Retinal pigment epithelial cell (primary cell): ENCODE data around the gene FAM177A1.
"Not testable (repeated sequence)": the region's sequence is repeated elsewhere in the genome, so short reads cannot be mapped to it uniquely, and the experiment has no call there.

Experiments used
- DNase-seq: peaks from one replicate; pipeline ENCODE4 v3.0.0-alpha.2; 2010; ENCODE audit warnings: low read depth
- H3K4me3 ChIP-seq: 2 replicates; pipeline ENCODE4 v1.5.1; 2011; ENCODE audit warnings: mild to moderate bottlenecking, low read length, control low read depth, moderate library complexity
- TF ChIP-seq, protein P1 (sequence below): conservative IDR thresholded peaks from 2 replicates; pipeline ENCODE4 v1.5.1; 2011; ENCODE audit warnings: low read depth, low read length, control low read depth, inconsistent platforms

The FAM177A1 gene

DNA sequence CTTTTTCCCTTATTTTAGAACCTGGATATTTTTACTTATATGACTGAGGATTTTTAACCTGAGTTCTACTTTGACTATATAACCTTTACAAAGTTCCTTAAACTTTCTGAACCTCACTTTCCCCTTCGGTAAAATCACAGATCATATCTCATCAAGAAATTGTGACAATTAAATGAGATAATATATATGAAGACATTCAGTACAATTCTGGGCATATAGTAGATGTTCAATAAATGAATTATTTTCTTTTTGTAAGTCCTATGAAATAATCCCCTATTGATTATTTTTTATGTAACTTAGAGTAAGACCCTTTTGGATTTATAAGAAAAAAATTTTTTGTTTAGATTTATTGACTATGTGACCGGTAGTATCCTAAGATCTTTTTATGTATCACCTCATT is 17.6 kb upstream of the FAM177A1 start:
- H3K4me3 ChIP-seq, result no peak overlapping the region
- TF ChIP-seq, protein P1, sequence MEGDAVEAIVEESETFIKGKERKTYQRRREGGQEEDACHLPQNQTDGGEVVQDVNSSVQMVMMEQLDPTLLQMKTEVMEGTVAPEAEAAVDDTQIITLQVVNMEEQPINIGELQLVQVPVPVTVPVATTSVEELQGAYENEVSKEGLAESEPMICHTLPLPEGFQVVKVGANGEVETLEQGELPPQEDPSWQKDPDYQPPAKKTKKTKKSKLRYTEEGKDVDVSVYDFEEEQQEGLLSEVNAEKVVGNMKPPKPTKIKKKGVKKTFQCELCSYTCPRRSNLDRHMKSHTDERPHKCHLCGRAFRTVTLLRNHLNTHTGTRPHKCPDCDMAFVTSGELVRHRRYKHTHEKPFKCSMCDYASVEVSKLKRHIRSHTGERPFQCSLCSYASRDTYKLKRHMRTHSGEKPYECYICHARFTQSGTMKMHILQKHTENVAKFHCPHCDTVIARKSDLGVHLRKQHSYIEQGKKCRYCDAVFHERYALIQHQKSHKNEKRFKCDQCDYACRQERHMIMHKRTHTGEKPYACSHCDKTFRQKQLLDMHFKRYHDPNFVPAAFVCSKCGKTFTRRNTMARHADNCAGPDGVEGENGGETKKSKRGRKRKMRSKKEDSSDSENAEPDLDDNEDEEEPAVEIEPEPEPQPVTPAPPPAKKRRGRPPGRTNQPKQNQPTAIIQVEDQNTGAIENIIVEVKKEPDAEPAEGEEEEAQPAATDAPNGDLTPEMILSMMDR, result no peak
- no peak for DNase-seq

DNA sequence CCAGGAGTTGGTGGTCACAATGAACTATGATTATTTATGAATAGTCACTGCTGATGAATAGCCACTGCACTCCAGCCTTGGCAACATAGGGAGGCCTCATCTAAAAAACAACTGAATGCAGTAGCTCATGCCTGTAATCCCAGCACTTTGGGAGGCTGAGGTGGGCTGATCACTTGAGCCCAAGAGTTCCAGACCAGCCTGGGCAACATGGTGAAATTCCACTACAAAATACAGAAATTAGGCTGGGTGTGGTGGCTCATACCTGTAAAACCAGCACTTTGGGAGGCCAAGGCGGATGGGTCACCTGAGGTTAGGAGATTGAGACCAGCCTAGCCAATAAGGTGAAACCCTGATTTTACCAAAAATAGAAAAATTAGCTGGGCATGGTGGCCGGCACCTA is 13.5 kb upstream of the FAM177A1 start:
- TF ChIP-seq, protein P1, result no peak

DNA sequence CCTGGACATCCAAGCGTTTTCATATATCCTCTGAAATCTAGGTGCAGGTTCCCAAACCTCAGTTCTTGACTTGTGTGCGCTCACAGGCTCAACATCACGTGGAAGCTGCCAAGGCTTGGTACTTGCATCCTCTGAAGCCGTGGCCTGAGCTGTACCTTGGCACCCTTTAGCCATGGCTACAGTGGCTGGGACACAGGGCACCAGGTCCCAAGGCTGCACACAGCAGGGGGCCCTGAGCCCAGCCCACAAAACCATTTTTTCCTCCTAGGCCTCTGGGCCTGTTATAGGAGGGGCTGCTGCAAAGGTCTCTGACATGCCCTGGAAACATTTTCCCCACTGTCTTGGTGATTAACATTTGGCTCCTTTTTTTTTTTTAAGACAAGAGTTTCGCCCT is 11.6 kb upstream of the FAM177A1 start:
- H3K4me3 ChIP-seq, result no peak overlapping the region
- TF ChIP-seq, protein P1, result no peak

More for the DNA sequence above, 13.5 kb upstream of the FAM177A1 start:
- no peak overlapping the region for H3K4me3 ChIP-seq
- DNase-seq, result no peak

GRCh38 chr14:35034944-35035554 is 11.0 kb upstream of the FAM177A1 start:
- DNase-seq, H3K4me3 ChIP-seq: not testable (repeated sequence)

More for the DNA sequence above, 11.6 kb upstream of the FAM177A1 start:
- no peak for DNase-seq

- not testable (repeated sequence) for DNase-seq, H3K4me3 ChIP-seq
Observed at GRCh38 chr14:35038312-35038711, 7.8 kb upstream of the FAM177A1 start.

GRCh38 chr14:35042632-35043031 is 3.4 kb upstream of the FAM177A1 start:
- no peak overlapping the region for H3K4me3 ChIP-seq
- DNase-seq, result no peak
- TF ChIP-seq, protein P1, result no peak

DNA sequence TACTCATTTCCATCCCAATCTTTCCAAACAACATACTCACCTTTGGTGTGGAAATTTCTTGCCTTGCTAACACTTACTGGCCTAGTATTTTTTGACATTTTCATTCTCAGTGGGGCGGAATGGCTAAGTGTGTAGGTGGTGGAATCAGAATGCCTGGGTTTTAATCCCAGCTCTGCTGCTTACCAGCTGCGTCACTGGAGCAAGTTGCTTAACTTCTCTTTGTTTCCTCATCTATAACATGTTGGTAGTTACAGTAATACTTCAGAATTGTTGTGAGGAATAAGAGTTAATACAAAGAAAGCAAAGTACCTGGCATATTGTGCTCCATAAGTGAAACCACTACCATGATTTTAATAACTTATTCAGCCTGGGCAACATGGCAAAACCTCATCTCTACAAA is 3.0 kb upstream of the FAM177A1 start:
- H3K4me3 ChIP-seq, result no peak overlapping the region
- TF ChIP-seq, protein P1, result no peak
- DNase-seq, result peak; percentile 12

GRCh38 chr14:35044939-35045797 is 904 bp upstream of the FAM177A1 start:
- TF ChIP-seq, protein P1, result no peak
- peak; percentile 19 for DNase-seq
- peak overlapping the region; percentile 49 for H3K4me3 ChIP-seq
